ENCODE data around the gene NISCH. TPM values are rescaled to one million over a fixed set of nuclear protein-coding genes. Genes with fewer than 3 reads are reported as not detected.

NISCH gene
- total and polyA plus RNA-seq, 2 of the 8 experiments (the other 6 are each of a cell fraction or from before 2014, with no cell fraction given) = 71.2 to 71.9 TPM

DNA sequence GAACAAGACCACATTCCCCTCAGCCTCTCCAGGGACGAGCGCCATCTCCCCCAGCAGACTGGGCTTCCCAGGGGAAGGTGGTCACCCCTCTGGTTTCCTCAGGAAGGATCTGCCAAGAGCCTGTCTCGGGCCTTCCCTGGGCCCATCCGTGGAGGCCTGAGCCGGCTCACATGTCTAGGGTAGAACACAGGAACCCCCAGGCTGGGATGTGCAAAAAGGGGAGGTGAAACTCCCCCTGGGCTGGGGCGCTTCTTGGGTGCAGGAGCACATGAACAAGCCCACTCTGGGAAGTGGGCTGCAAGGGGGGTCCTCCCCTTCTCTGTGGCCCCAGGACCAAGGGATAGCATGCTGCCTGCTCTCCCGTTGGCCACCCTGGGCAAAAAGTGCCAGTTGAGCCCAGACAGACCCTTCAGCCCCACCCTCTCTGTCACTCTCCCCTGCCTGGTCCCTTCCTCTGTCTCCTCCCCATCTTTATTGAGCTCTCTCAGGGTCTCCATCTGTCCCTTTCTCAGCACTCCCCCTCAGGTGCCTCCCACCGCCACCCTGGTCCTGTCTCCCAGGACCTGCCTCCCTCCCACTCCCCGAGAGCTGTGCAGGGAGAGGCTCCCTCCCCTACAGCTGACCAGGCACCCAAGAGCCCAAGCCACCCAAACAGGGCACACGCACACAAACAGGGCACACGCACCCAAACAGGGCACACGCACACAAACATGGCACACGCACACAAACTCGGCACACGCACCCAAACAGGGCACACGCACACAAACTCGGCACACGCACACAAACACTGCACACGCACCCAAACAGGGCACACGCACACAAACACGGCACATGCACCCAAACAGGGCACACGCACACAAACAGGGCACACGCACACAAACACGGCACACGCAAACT, 11.4 kb upstream of the NISCH start:
- Histone ChIP-seq H2AK5ac (ENCODE audit: low read depth, low read length) (peak overlapping the region; percentile 98), H3K23ac (ENCODE audit: insufficient read length) (no peak overlapping the region), H2BK20ac (ENCODE audit: low read length) (no peak overlapping the region), H2BK5ac (ENCODE audit: low read depth, low read length) (peak overlapping the region; percentile 87; the same call in 1 of the 2 replicates), H3K56ac (replicated peaks; ENCODE audit: insufficient read length, low read depth, low read length) (no peak overlapping the region), H4K5ac (ENCODE audit: insufficient read length, low read depth, low read length) (no peak overlapping the region), H3K4me2 (ENCODE audit: insufficient read depth in 1 of 2, low read depth in 2 of 2, low read length in 2 of 2) (peak overlapping the region; percentile 40 to 59; a peak in 2 of 4 replicates), H3K79me2 (ENCODE audit: control insufficient read depth in 1 of 2, insufficient read depth in 2 of 2, low read length in 2 of 2) (no peaks in the 10 kb centered on the region), H3K27me3 (replicated peaks in 1 of 4; ENCODE audit: control insufficient read depth in 3 of 4, extremely low read depth in 1 of 4, insufficient read depth in 3 of 4, low read length in 3 of 4) (0 out of 7 replicates have a peak, but pooled peaks cover 0 to 2% (median 0%) of the 10 kb centered on the region in 4 experiments), H4K91ac (replicated peaks; ENCODE audit: insufficient read length, low read length) (peak overlapping the region; percentile 5), H3K79me1 (ENCODE audit: low read depth, low read length) (peaks cover 3% of the 10 kb centered on the region; the same call in 1 of the 2 replicates), H4K8ac (ENCODE audit: extremely low read depth, insufficient read depth, low read length) (peak overlapping the region; percentile 9; the same call in 1 of the 2 replicates), H3K36me3 (ENCODE audit: control insufficient read depth in 2 of 4, insufficient read depth in 4 of 4, low read length in 3 of 4) (no peaks in the 10 kb centered on the region), H2BK15ac (ENCODE audit: low read length) (peak overlapping the region; percentile 99; the same call in 1 of the 2 replicates), H3K4ac (replicated peaks; ENCODE audit: insufficient read length, low read depth, low read length) (no peak overlapping the region), H3K14ac (ENCODE audit: insufficient read length) (no peak overlapping the region), H2BK12ac (ENCODE audit: low read depth, low read length) (peak overlapping the region; percentile 96; the same call in 1 of the 2 replicates), H3K9ac (replicated peaks in 1 of 4; ENCODE audit: extremely low read depth in 1 of 4, low read depth in 3 of 4, low read length in 3 of 4) (0 out of 7 replicates have a peak overlapping the region, but pooled peaks of 1 of the 4 experiments have one; percentile 11), H2AFZ (ENCODE audit: low read length) (no peak overlapping the region), H3K4me3 (ENCODE audit: extremely low read depth in 1 of 4, insufficient read depth in 2 of 4, low read depth in 3 of 4, low read length in 4 of 4) (peak overlapping the region in 1 of 4 experiments; percentile 38; a peak in 1 of 8 replicates), H3K9me3 (ENCODE audit: insufficient read depth in 2 of 2, low read depth in 1 of 2, low read length in 1 of 2) (no peaks in the 10 kb centered on the region), H3K4me1 (replicated peaks in 1 of 4; ENCODE audit: control insufficient read depth in 3 of 4, insufficient read depth in 4 of 4, low read length in 3 of 4) (peaks cover 0 to 10% (median 4%) of the 10 kb centered on the region in 4 experiments; a peak in 4 of 7 replicates), H3K18ac (ENCODE audit: extremely low read depth, low read length) (no peak overlapping the region), H3K23me2 (ENCODE audit: low read depth, low read length) (peaks cover 4% of the 10 kb centered on the region; the same call in 1 of the 2 replicates), H3K27ac (ENCODE audit: low read depth, low read length) (no peak overlapping the region), H4K20me1 (replicated peaks in 1 of 2; ENCODE audit: control insufficient read depth in 1 of 2, insufficient read depth in 2 of 2, low read length in 2 of 2) (no peaks in the 10 kb centered on the region), H2BK120ac (replicated peaks; ENCODE audit: low read depth, low read length) (no peak overlapping the region)
- CTCF ChIA-PET (ENCODE audit: partially characterized antibody) = interaction anchor here (1.0 to 12.8 kb wide), 7 partner anchors 9 to 232 kb away, joined by 3 to 109 read pairs (median 13); partner anchors contain the start of gene TNNC1
- DNase-seq (ENCODE audit: low read depth in 1 of 2, low spot score in 2 of 2) = no peak
- POLR2A ChIA-PET (ENCODE audit: partially characterized antibody) = interaction anchor here (0.5 to 12.3 kb wide), 6 partner anchors 9 to 156 kb away, joined by 3 to 112 read pairs (median 6); partner anchors contain the start of genes GLYCTK, TNNC1 and UQCC5
- 89% methylated on average over 23 of the region's 25 CpGs; no CpG with 5 or more reads in 1 of the 2 experiments for WGBS, 2 experiments (ENCODE audit: extremely low coverage in 1 of 2, insufficient coverage in 1 of 2, insufficient read length in 1 of 2, insufficient replicate concordance in 2 of 2, low coverage in 1 of 2, low lambda C conversion rate in 2 of 2, missing lambda C conversion rate in 1 of 2)
- no peak for FAIRE-seq
- no peak for TF ChIP-seq TBP (IDR thresholded peaks at IDR 0.05; ENCODE audit: low read depth, low read length)
- no peak for TF ChIP-seq RNF2 (IDR thresholded peaks at IDR 0.05; ENCODE audit: borderline replicate concordance, low read depth, low read length, missing control alignments, poor library complexity, severe bottlenecking)
- no peak for TF ChIP-seq TAF1 (IDR thresholded peaks at IDR 0.05; ENCODE audit: low read depth, low read length)
- no peak for TF ChIP-seq PHF8 (conservative IDR thresholded peaks at IDR 0.05; ENCODE audit: low read depth, low read length)
- TF ChIP-seq POU5F1 (IDR thresholded peaks at IDR 0.05; ENCODE audit: low read depth, low read length) = no peak
- TF ChIP-seq, protein P1, sequence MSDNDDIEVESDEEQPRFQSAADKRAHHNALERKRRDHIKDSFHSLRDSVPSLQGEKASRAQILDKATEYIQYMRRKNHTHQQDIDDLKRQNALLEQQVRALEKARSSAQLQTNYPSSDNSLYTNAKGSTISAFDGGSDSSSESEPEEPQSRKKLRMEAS (IDR thresholded peaks at IDR 0.05) = no peak
- no peak for TF ChIP-seq SUZ12 (IDR thresholded peaks at IDR 0.05; ENCODE audit: low read length)
- no peak for TF ChIP-seq CHD1 (IDR thresholded peaks at IDR 0.05; ENCODE audit: low read depth, low read length)
- no peak for TF ChIP-seq RAD21 (IDR thresholded peaks at IDR 0.05 in 1 of 2, conservative IDR thresholded peaks at IDR 0.05 in 1 of 2; ENCODE audit: low read depth in 2 of 2, low read length in 2 of 2)
- TF ChIP-seq POLR2A (IDR thresholded peaks at IDR 0.05; ENCODE audit: control extremely low read depth in 1 of 2, low read depth in 2 of 2, low read length in 2 of 2) = no peak

Data from H1 (cell line).